ENCODE results near the gene HECTD4. TPM values are rescaled to one million over a fixed set of nuclear protein-coding genes. Genes with fewer than 3 reads are reported as not detected.

HECTD4 gene
- total RNA-seq, 1 donor: 37.1 TPM

DNA sequence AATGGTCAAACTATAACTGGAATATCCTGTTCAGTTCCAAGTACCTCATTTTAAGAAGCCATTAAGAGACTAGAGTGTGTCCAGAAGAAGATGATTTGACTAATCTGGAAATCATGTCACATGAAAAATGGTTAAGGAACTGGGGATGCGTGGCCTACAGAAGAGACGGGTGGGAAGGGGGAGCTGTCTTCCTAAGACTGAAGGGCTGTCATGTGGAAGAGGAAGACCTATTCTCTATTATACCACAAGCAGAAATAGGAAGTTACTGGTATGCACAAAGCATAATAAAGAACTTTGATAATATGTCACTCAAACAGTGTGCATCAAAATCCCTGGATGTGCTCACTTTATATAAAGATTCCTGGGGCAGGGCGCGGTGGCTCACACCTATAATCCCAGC, 50.3 kb downstream of the HECTD4 start:
- TF ChIP-seq, protein P1, sequence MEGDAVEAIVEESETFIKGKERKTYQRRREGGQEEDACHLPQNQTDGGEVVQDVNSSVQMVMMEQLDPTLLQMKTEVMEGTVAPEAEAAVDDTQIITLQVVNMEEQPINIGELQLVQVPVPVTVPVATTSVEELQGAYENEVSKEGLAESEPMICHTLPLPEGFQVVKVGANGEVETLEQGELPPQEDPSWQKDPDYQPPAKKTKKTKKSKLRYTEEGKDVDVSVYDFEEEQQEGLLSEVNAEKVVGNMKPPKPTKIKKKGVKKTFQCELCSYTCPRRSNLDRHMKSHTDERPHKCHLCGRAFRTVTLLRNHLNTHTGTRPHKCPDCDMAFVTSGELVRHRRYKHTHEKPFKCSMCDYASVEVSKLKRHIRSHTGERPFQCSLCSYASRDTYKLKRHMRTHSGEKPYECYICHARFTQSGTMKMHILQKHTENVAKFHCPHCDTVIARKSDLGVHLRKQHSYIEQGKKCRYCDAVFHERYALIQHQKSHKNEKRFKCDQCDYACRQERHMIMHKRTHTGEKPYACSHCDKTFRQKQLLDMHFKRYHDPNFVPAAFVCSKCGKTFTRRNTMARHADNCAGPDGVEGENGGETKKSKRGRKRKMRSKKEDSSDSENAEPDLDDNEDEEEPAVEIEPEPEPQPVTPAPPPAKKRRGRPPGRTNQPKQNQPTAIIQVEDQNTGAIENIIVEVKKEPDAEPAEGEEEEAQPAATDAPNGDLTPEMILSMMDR (IDR thresholded peaks at IDR 0.05; ENCODE audit: insufficient read depth, low read depth, low read length): no peak
- no peak overlapping the region for H3K4me3 ChIP-seq (ENCODE audit: low read depth, low read length)
- DNase-seq (ENCODE audit: low read depth): no peak

- no peak for DNase-seq (ENCODE audit: low read depth)
- TF ChIP-seq, protein P1 (IDR thresholded peaks at IDR 0.05; ENCODE audit: insufficient read depth, low read depth, low read length): no peak
- no peak overlapping the region for H3K4me3 ChIP-seq (ENCODE audit: low read depth, low read length)
Observed at GRCh38 chr12:112330706-112331105, 51.5 kb downstream of the HECTD4 start.

DNA sequence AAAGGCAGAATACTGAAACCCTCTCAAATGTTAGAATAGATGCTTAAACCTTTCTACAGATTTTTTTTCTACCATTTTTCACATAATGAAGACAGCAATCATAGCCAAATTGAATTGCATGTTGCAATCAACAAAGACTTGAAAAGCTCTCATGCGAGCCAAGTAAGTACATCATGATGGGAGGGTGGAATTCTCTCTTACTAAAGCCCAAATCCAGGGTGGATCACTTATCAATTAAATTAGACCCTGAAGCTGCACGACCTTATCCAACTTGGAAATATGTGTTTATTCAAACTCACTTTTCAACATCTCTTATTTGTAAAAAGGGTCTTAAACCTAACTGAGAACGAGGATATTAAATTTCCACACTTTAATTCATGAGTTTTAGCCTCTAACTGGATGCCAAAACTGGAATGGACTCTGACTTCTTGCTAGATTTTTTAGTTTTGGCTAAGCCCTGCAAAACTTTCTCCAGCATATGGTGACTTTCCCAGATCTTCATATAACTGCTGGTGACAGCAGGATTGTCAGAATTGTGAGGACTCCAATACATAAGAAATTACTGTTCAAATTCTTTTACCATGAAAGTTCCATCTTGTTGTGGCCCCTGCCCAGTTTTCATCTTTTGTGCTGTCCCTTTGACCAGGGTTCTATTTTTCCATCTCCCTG, 53.6 kb downstream of the HECTD4 start:
- no peak for DNase-seq (ENCODE audit: low read depth)

GRCh38 chr12:112327209-112327938, 54.9 kb downstream of the HECTD4 start:
- no peak for DNase-seq (ENCODE audit: low read depth)
- TF ChIP-seq, protein P1 (IDR thresholded peaks at IDR 0.05; ENCODE audit: insufficient read depth, low read depth, low read length): no peak
- H3K4me3 ChIP-seq (ENCODE audit: low read depth, low read length): no peak overlapping the region

More for the DNA sequence above, 53.6 kb downstream of the HECTD4 start:
- H3K4me3 ChIP-seq (ENCODE audit: low read depth, low read length): no peak overlapping the region
- TF ChIP-seq, protein P1 (IDR thresholded peaks at IDR 0.05; ENCODE audit: insufficient read depth, low read depth, low read length): no peak

- no peak for DNase-seq (ENCODE audit: low read depth)
- TF ChIP-seq, protein P1 (IDR thresholded peaks at IDR 0.05; ENCODE audit: insufficient read depth, low read depth, low read length): no peak
Observed at GRCh38 chr12:112325622-112326207, 56.5 kb downstream of the HECTD4 start.

GRCh38 chr12:112325157-112325556, 57.1 kb downstream of the HECTD4 start:
- no peak for DNase-seq (ENCODE audit: low read depth)
- no peak overlapping the region for H3K4me3 ChIP-seq (ENCODE audit: low read depth, low read length)
- TF ChIP-seq, protein P1 (IDR thresholded peaks at IDR 0.05; ENCODE audit: insufficient read depth, low read depth, low read length): no peak

More at GRCh38 chr12:112325622-112326207, 56.5 kb downstream of the HECTD4 start:
- H3K4me3 ChIP-seq (ENCODE audit: low read depth, low read length): no peak overlapping the region

Measured in fibroblast of villous mesenchyme (primary cell).